HCT116 (cell line): ENCODE results near the gene CAT. TPM values are rescaled to one million over a fixed set of nuclear protein-coding genes. Genes with fewer than 3 reads are reported as not detected.

Experiments
- ATAC-seq: fragments of 200-7000 bp; cut with Tn5 transposase; 2 replicates; pipeline ENCODE4 v1.9.1; 2020; ENCODE audit warnings: mild to moderate bottlenecking, moderate library complexity
- BruUV-seq: library from RNA; stranded (reverse); fragments of 400-500 nt; replicated peaks from 2 replicates; lab custom pipeline; 2021; lab: Mats Ljungman, UMichigan
- CTCF ChIA-PET: fragments of 300-600 bp; sonication (Branson Sonifier 250); formaldehyde crosslinking; loops from one replicate; lab custom pipeline; 2021; ENCODE audit warnings: antibody characterized with exemption; lab: Charles Lee
- POLR2A ChIA-PET: fragments of 300-600, 350-600 bp; sonication (Branson Sonifier 250); formaldehyde crosslinking; loops from one replicate; lab custom pipeline; 2021; ENCODE audit warnings: antibody characterized with exemption; lab: Charles Lee
- RAD21 ChIA-PET, 2 experiments: fragments of 300-600 bp; sonication (Branson Sonifier 250); formaldehyde crosslinking; loops; one replicate each; lab custom pipeline; 2023; ENCODE audit warnings: low total read pairs in 2 of 2; ENCODE audit not compliant: uncharacterized antibody in 2 of 2, unreplicated experiment in 2 of 2, low non-redundant PET in 1 of 2; lab: Charles Lee
- DNase-seq: peaks from one replicate; pipeline ENCODE4 v3.0.0-alpha.2; 2010; ENCODE audit warnings: low read depth, low spot score
- H2AFZ ChIP-seq: fragments of 200-600 bp; shearing (Covaris generic), sonication (generic); 2 replicates; pipeline ENCODE4 v1.6.1; 2017; ENCODE audit warnings: low read depth, mixed run types, mixed read lengths, antibody characterized with exemption, low read length; ENCODE audit not compliant: poor library complexity, severe bottlenecking
- H3K27ac ChIP-seq: 2 replicates; pipeline ENCODE4 v1.5.1; 2012; ENCODE audit warnings: low read depth, low read length
- H3K27me3 ChIP-seq: fragments of 200-600 bp; sonication (generic); 2 replicates; pipeline ENCODE4 v1.6.1; 2016; ENCODE audit warnings: mixed run types, low read length, mixed read lengths; ENCODE audit not compliant: insufficient read depth
- H3K36me3 ChIP-seq, 2 experiments: fragments of 200-500 bp in 1 of 2; fragments of 200-600 bp in 1 of 2; sonication (Bioruptor generic) in 1 of 2; sonication (generic) in 1 of 2; 2 replicates each; pipeline versions ENCODE4 v1.5.1 to v1.6.1; 2014 to 2016; ENCODE audit warnings: low read length in 2 of 2, inconsistent platforms in 1 of 2, mixed read lengths in 1 of 2, mixed run types in 1 of 2; ENCODE audit not compliant: insufficient read depth in 2 of 2, control insufficient read depth in 1 of 2
- H3K4me1 ChIP-seq, 2 experiments: fragments of 200-600 bp in 1 of 2; sonication (generic) in 1 of 2; 2 replicates each; pipeline versions ENCODE4 v1.5.1 to v1.6.1; 2012 to 2017; ENCODE audit warnings: low read length in 2 of 2, inconsistent platforms in 1 of 2, mild to moderate bottlenecking in 1 of 2, mixed read lengths in 1 of 2, mixed run types in 1 of 2, moderate library complexity in 1 of 2; ENCODE audit not compliant: insufficient read depth in 2 of 2, control insufficient read depth in 1 of 2
- H3K4me2 ChIP-seq: fragments of 200-600 bp; sonication (generic); 2 replicates; pipeline ENCODE4 v1.6.1; 2017; ENCODE audit warnings: mixed run types, low read length, mixed read lengths
- H3K4me3 ChIP-seq, 2 experiments: fragments of 200-600 bp in 1 of 2; sonication (generic) in 1 of 2; replicated peaks in 1 of 2; 2 replicates each; pipeline ENCODE4 v1.5.1; 2011 to 2016; ENCODE audit warnings: low read length in 2 of 2, control low read depth in 1 of 2, low read depth in 1 of 2, mild to moderate bottlenecking in 1 of 2, mixed read lengths in 1 of 2, mixed run types in 1 of 2
- H3K79me2 ChIP-seq: fragments of 200-600 bp; sonication (generic); 2 replicates; pipeline ENCODE4 v1.6.1; 2017; ENCODE audit warnings: mild to moderate bottlenecking, mixed run types, low read length, moderate library complexity, mixed read lengths; ENCODE audit not compliant: insufficient read depth
- H3K9ac ChIP-seq: fragments of 200-600 bp; sonication (generic); 2 replicates; pipeline ENCODE4 v1.6.1; 2016; ENCODE audit warnings: low read length, mixed read lengths
- H3K9me2 ChIP-seq: fragments of 200-600 bp; sonication (generic), shearing (Covaris generic); 2 replicates; pipeline ENCODE4 v1.6.1; 2017; ENCODE audit warnings: mixed run types, mild to moderate bottlenecking, moderate library complexity; ENCODE audit not compliant: insufficient read depth
- H3K9me3 ChIP-seq, 2 experiments: fragments of 200-500 bp in 1 of 2; fragments of 200-600 bp in 1 of 2; sonication (Bioruptor generic) in 1 of 2; sonication (generic) in 1 of 2; 2 replicates each; pipeline ENCODE4 v1.6.1; 2014 to 2017; ENCODE audit warnings: low read length in 2 of 2, mixed read lengths in 2 of 2, inconsistent platforms in 1 of 2, low read depth in 1 of 2, mild to moderate bottlenecking in 1 of 2, mixed run types in 1 of 2, moderate library complexity in 1 of 2; ENCODE audit not compliant: control insufficient read depth in 1 of 2, insufficient read depth in 1 of 2
- H4K20me1 ChIP-seq: fragments of 200-600 bp; sonication (generic), shearing (Covaris generic); 2 replicates; pipeline ENCODE4 v1.6.1; 2017; ENCODE audit warnings: mixed run types, mild to moderate bottlenecking, moderate library complexity; ENCODE audit not compliant: insufficient read depth
- POLR2A ChIP-seq: IDR thresholded peaks from 2 replicates; pipeline ENCODE4 v1.7.0; 2011; ENCODE audit warnings: borderline replicate concordance; ENCODE audit not compliant: insufficient read depth, insufficient read length; ENCODE audit errors: extremely low read depth
- POLR2AphosphoS5 ChIP-seq: IDR thresholded peaks from 2 replicates; pipeline ENCODE4 v1.6.1; 2011; ENCODE audit warnings: mild to moderate bottlenecking, low read depth, low read length, moderate library complexity
- REST ChIP-seq: IDR thresholded peaks from 2 replicates; pipeline ENCODE4 v1.6.1; 2012; ENCODE audit warnings: low read depth
- YY1 ChIP-seq: IDR thresholded peaks from 2 replicates; pipeline ENCODE4 v1.6.1; 2011; ENCODE audit warnings: low read length, low read depth, moderate library complexity, mild to moderate bottlenecking; ENCODE audit not compliant: insufficient replicate concordance; ENCODE audit errors: extremely low read depth
- ZFX ChIP-seq: fragments of 450-650 bp; IDR thresholded peaks from 2 replicates; pipeline ENCODE4 v1.6.1; 2017
- intact Hi-C: fragments of 100-400 bp; cut with micrococcal nuclease; formaldehyde crosslinking; loops from 2 replicates; pipeline ENCODE4 v1.10.0; 2022
- total RNA-seq: library from RNA; stranded (reverse); gene quantifications from one replicate; pipeline ENCODE4 v1.2.1, GENCODE V29; 2021; ENCODE audit not compliant: unreplicated experiment

Gene CAT
- total RNA-seq, 1 experiment from 2014 or later: 50.9 TPM

DNA sequence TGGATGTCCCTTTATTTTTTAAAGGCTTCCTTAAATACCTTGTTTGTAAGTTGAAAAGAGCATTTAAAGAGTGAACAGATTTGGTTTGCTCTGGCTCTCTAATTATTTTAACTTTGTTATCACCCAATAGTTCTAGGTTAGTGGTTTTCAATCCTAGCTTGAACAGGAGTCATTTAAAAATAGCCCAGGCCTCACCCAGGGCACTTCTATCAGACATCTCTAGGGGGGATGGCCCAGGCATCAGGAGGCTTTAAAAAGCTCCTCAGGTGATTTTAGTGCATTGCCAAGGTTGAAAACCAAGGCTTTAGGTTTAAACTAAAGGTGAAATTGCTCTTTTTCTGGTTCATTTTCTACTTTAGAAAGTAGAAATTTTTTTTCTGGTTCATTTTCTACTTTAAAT, 8.3 kb downstream of the CAT start (continued):
- no peak for TF ChIP-seq REST
- no peak for TF ChIP-seq POLR2A
- TF ChIP-seq, all 23 proteins: peak for 0

DNA sequence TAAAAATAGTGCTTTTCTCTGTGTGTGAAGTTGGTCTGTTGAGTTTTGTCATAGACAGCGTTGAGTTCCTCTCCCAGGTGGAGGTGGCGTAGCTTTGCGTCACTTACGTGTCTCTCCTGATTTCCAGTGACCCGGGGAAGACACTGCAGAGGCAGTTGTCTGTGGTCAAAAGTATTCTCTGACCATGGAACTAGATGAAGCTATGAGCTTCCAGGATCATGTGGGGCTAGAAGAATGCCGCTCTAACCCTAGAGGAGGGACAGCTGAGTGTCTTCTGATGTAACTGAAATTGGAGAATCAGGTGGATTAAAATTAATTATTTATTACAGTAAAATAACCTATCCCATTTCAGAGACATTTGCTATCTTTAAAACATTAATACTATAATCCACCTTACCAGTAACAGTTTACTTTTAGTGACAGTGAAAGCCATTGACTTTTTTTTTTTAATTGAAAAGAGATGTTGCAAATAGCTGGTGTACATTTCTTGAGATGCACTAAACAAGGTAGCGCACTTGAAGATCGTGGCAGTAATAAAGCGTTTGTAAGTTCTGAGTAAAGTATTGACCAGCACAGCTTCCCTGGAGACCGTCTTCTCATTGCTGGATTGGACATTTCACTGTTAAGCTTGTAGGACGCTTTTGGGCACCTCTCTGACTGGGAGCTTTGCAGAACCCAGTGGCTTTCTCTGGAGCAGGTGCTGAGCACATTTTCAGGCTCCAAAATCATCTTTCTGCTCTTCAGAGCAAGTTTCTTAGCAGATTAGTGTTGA, 9.7 kb downstream of the CAT start:
- TF ChIP-seq YY1 (no peak), POLR2A (no peak), POLR2AphosphoS5 (no peak), ZFX (no peak)
- Histone ChIP-seq H3K4me3 (no peak overlapping the region), H3K27ac (no peak overlapping the region), H3K9me2 (no peaks in the 10 kb centered on the region), H3K79me2 (peaks cover 5% of the 10 kb centered on the region; the same call in 1 of the 2 replicates), H3K27me3 (no peaks in the 10 kb centered on the region), H3K9me3 (no peaks in the 10 kb centered on the region), H3K4me2 (no peak overlapping the region), H4K20me1 (no peaks in the 10 kb centered on the region), H3K36me3 (peaks cover 0 to 21% of the 10 kb centered on the region in 2 experiments; a peak in 3 of 4 replicates), H3K9ac (no peak overlapping the region), H2AFZ (no peak overlapping the region), H3K4me1 (no peaks in the 10 kb centered on the region)
- RAD21 ChIA-PET: no interaction called here
- ATAC-seq (no peak), DNase-seq (no peak)
- BruUV-seq: no TSS peak
- intact Hi-C loops: no loop called here
- CTCF ChIA-PET: interaction anchor here (1.7 kb wide), 1 partner anchor 20 kb away, joined by 4 read pairs; no protein-coding TSS in a partner anchor
- POLR2A ChIA-PET: no interaction called here
